ENCODE measurements around the gene SWAP70.

SWAP70 gene

GRCh38 chr11:9719566-9720289 lies 55.9 kb downstream of the SWAP70 start:
- ChIA-PET CTCF (interaction anchor here (0.9 to 3.7 kb wide), 5 partner anchors 10 to 106 kb away, joined by 4 to 21 read pairs (median 5); no protein-coding TSS in a partner anchor), POLR2A (no interaction called here)
- peak; percentile 26 for DNase-seq (ENCODE audit: extremely low spot score)
- TF ChIP-seq, protein P1, sequence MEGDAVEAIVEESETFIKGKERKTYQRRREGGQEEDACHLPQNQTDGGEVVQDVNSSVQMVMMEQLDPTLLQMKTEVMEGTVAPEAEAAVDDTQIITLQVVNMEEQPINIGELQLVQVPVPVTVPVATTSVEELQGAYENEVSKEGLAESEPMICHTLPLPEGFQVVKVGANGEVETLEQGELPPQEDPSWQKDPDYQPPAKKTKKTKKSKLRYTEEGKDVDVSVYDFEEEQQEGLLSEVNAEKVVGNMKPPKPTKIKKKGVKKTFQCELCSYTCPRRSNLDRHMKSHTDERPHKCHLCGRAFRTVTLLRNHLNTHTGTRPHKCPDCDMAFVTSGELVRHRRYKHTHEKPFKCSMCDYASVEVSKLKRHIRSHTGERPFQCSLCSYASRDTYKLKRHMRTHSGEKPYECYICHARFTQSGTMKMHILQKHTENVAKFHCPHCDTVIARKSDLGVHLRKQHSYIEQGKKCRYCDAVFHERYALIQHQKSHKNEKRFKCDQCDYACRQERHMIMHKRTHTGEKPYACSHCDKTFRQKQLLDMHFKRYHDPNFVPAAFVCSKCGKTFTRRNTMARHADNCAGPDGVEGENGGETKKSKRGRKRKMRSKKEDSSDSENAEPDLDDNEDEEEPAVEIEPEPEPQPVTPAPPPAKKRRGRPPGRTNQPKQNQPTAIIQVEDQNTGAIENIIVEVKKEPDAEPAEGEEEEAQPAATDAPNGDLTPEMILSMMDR (IDR thresholded peaks at IDR 0.05; ENCODE audit: control extremely low read depth, extremely low read depth, low read depth, missing control alignments) = no peak

GRCh38 chr11:9720290-9720630 lies 56.4 kb downstream of the SWAP70 start:
- POLR2A ChIA-PET = no interaction called here
- TF ChIP-seq, protein P1 (IDR thresholded peaks at IDR 0.05; ENCODE audit: control extremely low read depth, extremely low read depth, low read depth, missing control alignments) = no peak
- DNase-seq (ENCODE audit: extremely low spot score) = no peak
- CTCF ChIA-PET = interaction anchor here (0.9 to 2.5 kb wide), 5 partner anchors 9 to 39 kb away, joined by 4 to 8 read pairs (median 5); no protein-coding TSS in a partner anchor

DNA sequence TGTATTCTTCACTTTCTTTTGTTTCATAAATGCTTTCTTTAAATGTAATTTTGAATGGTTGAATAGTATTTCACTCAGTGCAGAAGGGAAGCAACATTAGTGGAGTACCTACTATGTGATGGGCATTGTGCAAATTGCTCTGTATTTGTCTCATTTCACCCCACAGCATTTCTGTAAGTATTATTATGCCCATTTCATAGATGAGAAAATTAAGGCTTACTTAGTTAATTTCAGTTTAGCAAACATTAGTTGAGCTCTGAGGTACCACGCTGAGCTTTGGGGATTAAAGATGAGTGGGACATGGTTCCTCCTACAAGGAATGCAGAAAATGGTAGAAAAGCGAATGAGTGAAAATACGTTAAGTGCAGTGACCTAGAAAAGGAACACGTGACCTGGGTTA lies 58.1 kb downstream of the SWAP70 start:
- CTCF ChIA-PET = interaction anchor here (1.1 to 2.5 kb wide), 3 partner anchors 9 to 109 kb away, joined by 4 to 8 read pairs (median 4); no protein-coding TSS in a partner anchor
- no peak for DNase-seq (ENCODE audit: extremely low spot score)
- POLR2A ChIA-PET = no interaction called here
- TF ChIP-seq, protein P1 (IDR thresholded peaks at IDR 0.05; ENCODE audit: control extremely low read depth, extremely low read depth, low read depth, missing control alignments) = no peak

DNA sequence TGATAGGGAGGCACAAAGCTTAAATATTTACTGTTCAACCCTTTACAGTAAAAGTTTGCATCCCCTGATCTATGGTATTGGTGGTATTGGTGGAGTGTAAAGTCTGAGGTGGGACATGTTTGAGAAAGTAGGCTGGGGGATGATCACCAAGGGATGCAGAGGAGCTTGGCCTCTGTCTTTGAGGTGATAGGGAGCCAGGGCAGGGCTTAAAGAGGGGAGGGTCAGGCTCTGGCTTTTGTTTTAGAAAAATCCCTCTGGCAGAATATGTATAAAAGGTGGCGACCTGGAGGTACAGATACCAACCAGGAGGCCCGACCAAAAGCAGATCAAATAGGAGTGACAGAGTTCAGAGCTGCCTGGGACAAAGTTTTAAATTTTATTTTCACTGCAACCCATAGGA lies 59.0 kb downstream of the SWAP70 start:
- ChIA-PET POLR2A (interaction anchor here (0.5 to 0.7 kb wide), 2 partner anchors 25 to 595 kb away, joined by 3 to 4 read pairs; no protein-coding TSS in a partner anchor), CTCF (interaction anchor here (0.7 to 2.3 kb wide), 6 partner anchors 9 to 119 kb away, joined by 3 to 6 read pairs (median 4); no protein-coding TSS in a partner anchor)
- no peak for DNase-seq (ENCODE audit: extremely low spot score)
- TF ChIP-seq, protein P1 (IDR thresholded peaks at IDR 0.05; ENCODE audit: control extremely low read depth, extremely low read depth, low read depth, missing control alignments) = no peak

DNA sequence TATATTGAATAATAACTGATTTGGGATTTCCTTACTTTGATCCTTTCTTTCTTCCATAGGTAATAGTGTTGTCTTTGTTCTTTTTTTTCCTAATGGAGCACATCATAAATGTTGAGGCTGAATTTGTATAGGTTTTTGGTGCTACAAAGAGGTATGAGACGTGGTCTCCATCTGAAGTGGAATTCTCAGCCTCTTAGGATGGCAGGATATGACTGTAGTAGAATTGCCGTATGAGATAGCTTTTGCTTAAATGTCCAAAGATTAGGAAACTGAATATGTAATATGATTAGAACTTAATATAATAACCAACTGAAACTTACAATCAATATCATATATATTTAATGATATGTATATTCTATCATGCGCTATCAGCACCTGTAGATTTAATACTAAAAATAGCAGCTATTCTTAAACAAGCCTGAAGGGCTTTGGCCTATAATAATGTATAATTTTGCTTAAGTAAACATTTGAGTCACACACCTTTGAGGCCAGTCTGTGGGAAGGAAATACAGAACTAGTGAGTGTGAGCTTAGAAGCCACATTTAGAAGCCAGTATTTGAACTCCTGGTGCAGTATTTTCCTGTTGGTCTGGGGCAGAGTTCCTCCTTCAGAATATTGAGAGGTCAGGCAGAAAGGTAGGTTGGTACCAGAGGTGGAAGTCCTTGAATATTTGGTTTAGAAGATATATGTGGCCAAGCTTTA lies 62.6 kb downstream of the SWAP70 start:
- TF ChIP-seq, protein P1 (IDR thresholded peaks at IDR 0.05; ENCODE audit: control extremely low read depth, extremely low read depth, low read depth, missing control alignments) = no peak
- peak; percentile 28 for DNase-seq (ENCODE audit: extremely low spot score)
- POLR2A ChIA-PET = interaction anchor here (0.5 to 0.7 kb wide), 2 partner anchors 10 to 578 kb away, joined by 3 to 4 read pairs; partner anchors contain the start of gene ADM
- CTCF ChIA-PET = interaction anchor here (0.8 to 3.5 kb wide), 6 partner anchors 10 to 113 kb away, joined by 3 to 20 read pairs (median 7); no protein-coding TSS in a partner anchor

- DNase-seq (ENCODE audit: extremely low spot score) = no peak
- CTCF ChIA-PET = interaction anchor here (2.0 to 3.5 kb wide), 3 partner anchors 10 to 115 kb away, joined by 10 to 20 read pairs (median 14); no protein-coding TSS in a partner anchor
- TF ChIP-seq, protein P1 (IDR thresholded peaks at IDR 0.05; ENCODE audit: control extremely low read depth, extremely low read depth, low read depth, missing control alignments) = no peak
- POLR2A ChIA-PET = no interaction called here
Observed at GRCh38 chr11:9728058-9728457, 64.2 kb downstream of the SWAP70 start.
